K562 (cell line): ENCODE results near the gene NCAPG2. TPM values are rescaled to one million over a fixed set of nuclear protein-coding genes. Genes with fewer than 3 reads are reported as not detected.

Experiments used
- ATAC-seq: fragments of 200-7000 bp; cut with Tn5 transposase; 3 replicates; pipeline ENCODE4 v1.9.1; 2020; ENCODE audit warnings: moderate library complexity
- BruUV-seq: library from RNA; stranded (reverse); fragments of 400-500 nt; replicated peaks from 2 replicates; lab custom pipeline; 2021; lab: Mats Ljungman, UMichigan
- CTCF ChIA-PET: fragments of 300-600 bp; formaldehyde crosslinking; extraction: SDS; loops from one replicate; lab custom pipeline; 2021; ENCODE audit warnings: low intra/inter-chr PET ratio; lab: Yijun Ruan, JAX
- POLR2A ChIA-PET: fragments of 300-600, 350-650 bp; sonication (Branson Sonifier 250); formaldehyde crosslinking; extraction: SDS; loops from one replicate; lab custom pipeline; 2021; ENCODE audit warnings: antibody characterized with exemption, inconsistent platforms; lab: Yijun Ruan, JAX
- DNase-seq, 4 experiments: peaks; one replicate each; pipeline versions ENCODE4 v3.0.0 to v3.0.0-alpha.2; 2011 to 2018; ENCODE audit warnings: low spot score in 3 of 4, mixed read lengths in 3 of 4; ENCODE audit errors: extremely low read depth in 1 of 4
- FAIRE-seq: peaks from 2 replicates; lab custom pipeline; 2011; peaks lifted over from hg19 to GRCh38; lab: Jason Lieb, UNC
- H2AFZ ChIP-seq: 2 replicates; pipeline ENCODE4 v1.6.0; 2011; ENCODE audit warnings: low read depth, low read length, control low read depth, inconsistent platforms
- H3K27ac ChIP-seq: fragments of 200-600 bp; 3 replicates; pipeline ENCODE4 v1.8.0; 2011; ENCODE audit warnings: low read depth, mild to moderate bottlenecking, control low read depth, inconsistent platforms, low read length, moderate library complexity, mixed read lengths; ENCODE audit errors: extremely low read depth
- H3K27me3 ChIP-seq, 2 experiments: fragments of 300-600 bp in 1 of 2; 2 replicates in 1 of 2; 3 replicates in 1 of 2; pipeline versions ENCODE4 v1.6.0 to v1.8.0; 2011; ENCODE audit warnings: inconsistent platforms in 2 of 2, low read length in 2 of 2, mild to moderate bottlenecking in 1 of 2, mixed read lengths in 1 of 2, moderate library complexity in 1 of 2; ENCODE audit not compliant: control insufficient read depth in 2 of 2, insufficient read depth in 2 of 2
- H3K36me3 ChIP-seq: fragments of 300-600 bp; 3 replicates; pipeline ENCODE4 v1.8.0; 2011; ENCODE audit warnings: mild to moderate bottlenecking, low read length, inconsistent platforms; ENCODE audit not compliant: control insufficient read depth, insufficient read depth
- H3K4me1 ChIP-seq, 2 experiments: fragments of 200-600 bp in 1 of 2; replicated peaks in 1 of 2; 2 replicates in 1 of 2; 3 replicates in 1 of 2; pipeline versions ENCODE4 v1.5.1 to v1.8.0; 2011; ENCODE audit warnings: inconsistent platforms in 2 of 2, low read length in 2 of 2, mild to moderate bottlenecking in 1 of 2, mixed read lengths in 1 of 2, moderate library complexity in 1 of 2; ENCODE audit not compliant: control insufficient read depth in 2 of 2, insufficient read depth in 2 of 2
- H3K4me2 ChIP-seq: 2 replicates; pipeline ENCODE4 v1.6.1; 2011; ENCODE audit warnings: low read length, control low read depth, inconsistent platforms, mixed read lengths; ENCODE audit not compliant: insufficient read depth
- H3K4me3 ChIP-seq: fragments of 200-600 bp; sonication (generic), shearing (Covaris generic); 2 replicates; pipeline ENCODE4 v1.5.1; 2016; ENCODE audit warnings: control low read depth, inconsistent platforms
- H3K79me2 ChIP-seq: fragments of 200-600 bp; 3 replicates; pipeline ENCODE4 v1.8.0; 2011; ENCODE audit warnings: low read length, inconsistent platforms; ENCODE audit not compliant: control insufficient read depth, insufficient read depth
- H3K9ac ChIP-seq, 2 experiments: 2 replicates each; pipeline versions ENCODE4 v1.6.0 to v1.6.1; 2011; ENCODE audit warnings: low read depth in 2 of 2, low read length in 2 of 2, control low read depth in 1 of 2, inconsistent platforms in 1 of 2, mild to moderate bottlenecking in 1 of 2, mixed read lengths in 1 of 2; ENCODE audit not compliant: insufficient read depth in 1 of 2
- H3K9me1 ChIP-seq: one replicate; pipeline ENCODE4 v1.6.0; 2011; ENCODE audit warnings: inconsistent platforms, mild to moderate bottlenecking, low read length, moderate library complexity; ENCODE audit not compliant: control insufficient read depth, insufficient read depth
- H3K9me3 ChIP-seq: replicated peaks from 2 replicates; pipeline ENCODE4 v1.5.1; 2011; ENCODE audit warnings: low read depth, low read length, inconsistent platforms; ENCODE audit not compliant: control insufficient read depth, insufficient read depth
- H4K20me1 ChIP-seq: replicated peaks from 2 replicates; pipeline ENCODE4 v1.6.1; 2011; ENCODE audit warnings: low read length, inconsistent platforms, mixed read lengths; ENCODE audit not compliant: control insufficient read depth, insufficient read depth
- CBFA2T2 ChIP-seq: fragments of 450-650 bp; conservative IDR thresholded peaks from 2 replicates; pipeline ENCODE4 v1.6.1; 2017; ENCODE audit warnings: mild to moderate bottlenecking
- E2F1 ChIP-seq: sonication (generic); formaldehyde crosslinking; IDR thresholded peaks from 2 replicates; pipeline ENCODE4 v1.8.1; 2023; ENCODE audit warnings: mild to moderate bottlenecking, missing genetic modification reagents, moderate library complexity
- MYBL2 ChIP-seq, 2 experiments: fragments of 450-650 bp in 1 of 2; sonication (generic) in 1 of 2; formaldehyde crosslinking in 1 of 2; IDR thresholded peaks; 2 replicates each; pipeline versions ENCODE4 v1.6.1 to v1.8.1; 2017 to 2022; ENCODE audit warnings: borderline replicate concordance in 1 of 2, inconsistent platforms in 1 of 2, low read depth in 1 of 2, mild to moderate bottlenecking in 1 of 2, missing genetic modification reagents in 1 of 2, moderate library complexity in 1 of 2
- NCOA1 ChIP-seq: fragments of 450-650 bp; IDR thresholded peaks from 2 replicates; pipeline ENCODE4 v1.6.1; 2016; ENCODE audit warnings: low read depth
- POLR2G ChIP-seq: fragments of 200-400 bp; formaldehyde crosslinking; IDR thresholded peaks from 2 replicates; pipeline ENCODE4 v1.6.1; 2017; ENCODE audit warnings: low read depth, mild to moderate bottlenecking, antibody characterized with exemption, low read length, moderate library complexity
- RCOR1 ChIP-seq, 2 experiments: IDR thresholded peaks; 2 replicates each; pipeline ENCODE4 v1.6.1; 2012; ENCODE audit warnings: low read depth in 2 of 2, low read length in 2 of 2, borderline replicate concordance in 1 of 2, improper control_type of control experiment in 1 of 2
- WGBS: fragments of 100-300 bp; shearing (Covaris generic); methylation state at CpG from one replicate; pipeline ENCODE4 v1.1.6; 2016; ENCODE audit warnings: low coverage, mixed read lengths; ENCODE audit not compliant: insufficient coverage; ENCODE audit errors: missing lambda C conversion rate; 5-methylcytosine and 5-hydroxymethylcytosine counted together
- in situ Hi-C: fragments of 300-500 bp; cut with MboI; formaldehyde crosslinking; loops from 4 replicates; pipeline ENCODE4 v1.15.0; 2018; ENCODE audit warnings: inconsistent platforms, mixed read lengths
- intact Hi-C: fragments of 100-400 bp; cut with micrococcal nuclease; formaldehyde crosslinking; loops from 2 replicates; pipeline ENCODE4 v1.14.2; 2022
- polyA plus RNA-seq, 8 experiments: library from polyadenylated mRNA; depleted of rRNA in 4 of 8; stranded (reverse) in 5 of 8; unstranded in 3 of 8; fragments of >200 nt; fragmentation: Nextera tagmentation in 2 of 8; fragmentation: Illumina TruSeq in 1 of 8; extraction: Ambion mirVana in 2 of 8; extraction: Trizol in 1 of 8; gene quantifications; 2 replicates each; pipeline versions ENCODE4 v1.2.1 to v1.2.3, GENCODE V29; 2011 to 2014; ENCODE audit warnings: inconsistent platforms in 1 of 8, missing spikeins in 1 of 8
- total RNA-seq, 7 experiments: library from RNA; depleted of rRNA in 6 of 7; stranded (reverse); fragments of >200 nt in 6 of 7; fragmentation: Illumina TruSeq in 2 of 7; extraction: Trizol in 2 of 7; gene quantifications; 2 replicates each; pipeline versions ENCODE4 v1.2.1 to v1.2.3, GENCODE V29; 2011 to 2021; ENCODE audit warnings: low replicate concordance in 1 of 7
- TF ChIP-seq, protein P1 (sequence below): fragments of 450-650 bp; formaldehyde crosslinking; IDR thresholded peaks from 2 replicates; pipeline ENCODE4 v1.4.0; 2020; ENCODE audit warnings: mild to moderate bottlenecking, moderate library complexity

Gene NCAPG2
- total and polyA plus RNA-seq, 9 of the 15 experiments (the other 6 are each of a cell fraction or from before 2014, with no cell fraction given): 21.5 to 127 (median 86.1) TPM

DNA sequence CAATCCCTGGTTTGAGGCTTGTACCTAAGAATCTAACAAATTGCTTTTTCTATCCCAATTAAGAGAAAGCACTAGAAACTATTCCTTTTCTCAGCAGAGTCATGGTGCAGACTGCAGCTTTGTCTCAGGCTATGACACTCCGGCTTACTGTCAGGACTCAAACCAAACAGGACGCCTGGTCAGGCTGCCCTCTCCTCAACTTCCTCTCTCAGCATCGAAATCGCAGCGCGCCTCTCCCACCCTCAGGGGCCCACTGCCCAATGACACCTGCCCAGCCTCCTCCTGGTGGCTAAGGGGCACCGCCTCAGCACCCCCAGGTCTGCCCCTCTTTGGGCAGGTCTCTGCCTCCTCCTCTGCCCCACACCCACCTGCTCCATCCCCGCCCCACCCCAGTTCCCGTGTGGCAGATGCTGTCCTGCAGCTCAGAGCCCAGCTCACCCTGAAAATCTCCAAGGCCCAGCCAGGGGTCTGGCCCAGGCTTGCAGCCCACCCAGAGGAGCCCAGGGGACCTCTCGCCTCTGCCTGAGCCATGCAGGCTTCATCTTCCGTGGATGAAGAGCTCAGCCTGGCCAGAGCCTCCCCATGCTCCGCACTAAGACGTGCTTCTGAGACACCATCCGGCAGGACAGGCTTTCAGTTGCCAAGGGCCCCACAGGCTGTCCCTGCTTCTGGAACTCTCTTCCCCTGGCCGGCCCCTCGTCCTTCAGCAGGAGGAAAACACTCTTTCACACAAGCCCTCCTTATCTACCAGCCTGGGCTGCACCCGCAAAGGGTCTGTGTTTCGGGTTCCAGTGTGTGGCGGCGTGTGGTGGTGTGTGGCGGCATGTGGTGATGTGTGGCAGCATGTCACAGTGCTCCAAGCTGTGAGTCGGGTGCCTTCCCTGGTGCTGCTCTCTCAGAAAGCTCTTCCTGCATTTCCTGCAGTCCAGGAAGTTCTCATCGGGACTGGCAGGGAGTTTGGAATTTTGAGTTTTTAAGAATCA is 100.5 kb downstream of the NCAPG2 start:
- Histone ChIP-seq H3K4me3 (no peak overlapping the region), H3K27ac (no peak overlapping the region), H3K9me3 (no peaks in the 10 kb centered on the region), H3K79me2 (no peaks in the 10 kb centered on the region), H3K4me1 (peaks cover 0 to 6% of the 10 kb centered on the region in 2 experiments; a peak in 1 of 5 replicates), H3K9ac (peak overlapping the region in 1 of 2 experiments; percentile 51; a peak in 2 of 4 replicates), H3K4me2 (no peak overlapping the region), H4K20me1 (no peaks in the 10 kb centered on the region), H3K9me1 (no peaks in the 10 kb centered on the region), H3K36me3 (peaks cover 37% of the 10 kb centered on the region; the same call in 2 of the 3 replicates), H2AFZ (no peak overlapping the region), H3K27me3 (no peaks in the 10 kb centered on the region)
- ATAC-seq (peak; percentile 36; the same call in 1 of the 3 replicates), FAIRE-seq (no peak), DNase-seq (no peak)
- no TSS peak for BruUV-seq
- in situ Hi-C loops: no loop called here
- ChIA-PET POLR2A (no interaction called here), CTCF (no interaction called here)
- no peak for TF ChIP-seq CBFA2T2
- TF ChIP-seq, protein P1, sequence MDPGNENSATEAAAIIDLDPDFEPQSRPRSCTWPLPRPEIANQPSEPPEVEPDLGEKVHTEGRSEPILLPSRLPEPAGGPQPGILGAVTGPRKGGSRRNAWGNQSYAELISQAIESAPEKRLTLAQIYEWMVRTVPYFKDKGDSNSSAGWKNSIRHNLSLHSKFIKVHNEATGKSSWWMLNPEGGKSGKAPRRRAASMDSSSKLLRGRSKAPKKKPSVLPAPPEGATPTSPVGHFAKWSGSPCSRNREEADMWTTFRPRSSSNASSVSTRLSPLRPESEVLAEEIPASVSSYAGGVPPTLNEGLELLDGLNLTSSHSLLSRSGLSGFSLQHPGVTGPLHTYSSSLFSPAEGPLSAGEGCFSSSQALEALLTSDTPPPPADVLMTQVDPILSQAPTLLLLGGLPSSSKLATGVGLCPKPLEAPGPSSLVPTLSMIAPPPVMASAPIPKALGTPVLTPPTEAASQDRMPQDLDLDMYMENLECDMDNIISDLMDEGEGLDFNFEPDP: no peak
- peak; percentile 65 for TF ChIP-seq POLR2G
- TF ChIP-seq MYBL2 (IDR thresholded peaks at IDR 0.05; ENCODE audit: low read depth): no peak
- TF ChIP-seq MYBL2 (CRISPR knock-in tag; IDR thresholded peaks at IDR 0.05; ENCODE audit: borderline replicate concordance): no peak
- TF ChIP-seq NCOA1: no peak
- no peak for TF ChIP-seq E2F1 (CRISPR knock-in tag)
- no peak for TF ChIP-seq RCOR1 (IDR thresholded peaks at IDR 0.05; ENCODE audit: borderline replicate concordance in 1 of 2, low read depth in 2 of 2, low read length in 2 of 2)
- 92% methylated on average over 22 of the region's 23 CpGs for WGBS
- intact Hi-C loops: no loop called here
